H9 (cell line): ENCODE data around the gene SLC6A19. TPM values are rescaled to one million over a fixed set of nuclear protein-coding genes. Genes with fewer than 3 reads are reported as not detected.
A peak's percentile ranks its signal among the peaks of the same experiment; 100 is the strongest.

Experiments used
- DNase-seq: peaks from one replicate; pipeline ENCODE4 v3.0.0-alpha.2; 2017
- H2AFZ ChIP-seq: one replicate; pipeline ENCODE4 v1.6.1; 2013; ENCODE audit warnings: mild to moderate bottlenecking, low read length, control low read depth, moderate library complexity
- H2AK5ac ChIP-seq: 2 replicates; pipeline ENCODE4 v1.6.1; 2013; ENCODE audit warnings: low read length, control low read depth, mixed read lengths; ENCODE audit not compliant: insufficient read length
- H2BK120ac ChIP-seq: one replicate; pipeline ENCODE4 v1.6.1; 2013; ENCODE audit warnings: low read depth, mild to moderate bottlenecking, low read length, control low read depth, inconsistent platforms; ENCODE audit not compliant: poor library complexity, severe bottlenecking
- H2BK12ac ChIP-seq: 2 replicates; pipeline ENCODE4 v1.6.1; 2013; ENCODE audit warnings: low read length, control low read depth, mixed read lengths, low read depth; ENCODE audit not compliant: insufficient read length
- H2BK15ac ChIP-seq: 2 replicates; pipeline ENCODE4 v1.6.1; 2013; ENCODE audit warnings: low read depth, low read length, control low read depth
- H2BK20ac ChIP-seq: one replicate; pipeline ENCODE4 v1.6.1; 2013; ENCODE audit warnings: low read depth, mild to moderate bottlenecking, low read length, control low read depth, inconsistent platforms; ENCODE audit not compliant: poor library complexity, severe bottlenecking
- H2BK5ac ChIP-seq: 2 replicates; pipeline ENCODE4 v1.6.1; 2013; ENCODE audit warnings: low read length, control low read depth, mixed read lengths; ENCODE audit not compliant: insufficient read length
- H3K14ac ChIP-seq: 2 replicates; pipeline ENCODE4 v1.6.1; 2013; ENCODE audit warnings: low read length, control low read depth; ENCODE audit not compliant: insufficient read depth
- H3K18ac ChIP-seq: 2 replicates; pipeline ENCODE4 v1.6.1; 2013; ENCODE audit warnings: low read depth, mild to moderate bottlenecking, mixed read lengths, low read length, control low read depth; ENCODE audit not compliant: insufficient read length
- H3K23ac ChIP-seq: 2 replicates; pipeline ENCODE4 v1.6.1; 2013; ENCODE audit warnings: low read length, control low read depth, mixed read lengths, low read depth; ENCODE audit not compliant: insufficient read length
- H3K23me2 ChIP-seq: 2 replicates; pipeline ENCODE4 v1.6.1; 2013; ENCODE audit warnings: low read depth, mild to moderate bottlenecking, mixed read lengths, low read length, control low read depth; ENCODE audit not compliant: insufficient read length, poor library complexity, severe bottlenecking
- H3K27ac ChIP-seq: 2 replicates; pipeline ENCODE4 v1.5.1; 2013; ENCODE audit warnings: low read length, control low read depth, mixed read lengths, low read depth; ENCODE audit not compliant: insufficient read length
- H3K27me3 ChIP-seq: 2 replicates; pipeline ENCODE4 v1.6.1; 2013; ENCODE audit warnings: low read length, control low read depth, inconsistent platforms; ENCODE audit not compliant: insufficient read depth
- H3K4ac ChIP-seq: 2 replicates; pipeline ENCODE4 v1.6.1; 2013; ENCODE audit warnings: low read depth, mild to moderate bottlenecking, control low read depth, inconsistent platforms, low read length, moderate library complexity
- H3K4me1 ChIP-seq: 2 replicates; pipeline ENCODE4 v1.6.1; 2013; ENCODE audit warnings: low read length, control low read depth, inconsistent platforms; ENCODE audit not compliant: insufficient read depth
- H3K4me2 ChIP-seq: 2 replicates; pipeline ENCODE4 v1.6.1; 2013; ENCODE audit warnings: low read length, control low read depth, mixed read lengths; ENCODE audit not compliant: insufficient read length, insufficient read depth
- H3K56ac ChIP-seq: 2 replicates; pipeline ENCODE4 v1.6.1; 2013; ENCODE audit warnings: low read depth, mild to moderate bottlenecking, mixed read lengths, low read length, control low read depth; ENCODE audit not compliant: insufficient read length
- H3K79me1 ChIP-seq: 2 replicates; pipeline ENCODE4 v1.6.1; 2013; ENCODE audit warnings: low read depth, mild to moderate bottlenecking, moderate library complexity, low read length, control low read depth, inconsistent platforms; ENCODE audit not compliant: insufficient read depth, poor library complexity, severe bottlenecking
- H3K79me2 ChIP-seq: 2 replicates; pipeline ENCODE4 v1.6.1; 2013; ENCODE audit warnings: low read length, control low read depth, inconsistent platforms; ENCODE audit not compliant: insufficient read depth
- H3K9ac ChIP-seq: 2 replicates; pipeline ENCODE4 v1.6.1; 2013; ENCODE audit warnings: low read length, control low read depth, mixed read lengths; ENCODE audit not compliant: insufficient read length; ENCODE audit errors: extremely low read depth
- H3K9me3 ChIP-seq: one replicate; pipeline ENCODE4 v1.6.1; 2013; ENCODE audit warnings: low read depth, low read length, inconsistent platforms; ENCODE audit not compliant: control insufficient read depth
- H3T11ph ChIP-seq: one replicate; pipeline ENCODE4 v1.6.1; 2013; ENCODE audit warnings: mild to moderate bottlenecking, low read length, control low read depth, inconsistent platforms
- H4K20me1 ChIP-seq: one replicate; pipeline ENCODE4 v1.6.1; 2013; ENCODE audit not compliant: control insufficient read depth, insufficient read length, insufficient read depth
- H4K5ac ChIP-seq: 2 replicates; pipeline ENCODE4 v1.6.1; 2013; ENCODE audit warnings: low read depth, mild to moderate bottlenecking, mixed read lengths, low read length, control low read depth; ENCODE audit not compliant: insufficient read length
- H4K8ac ChIP-seq: replicated peaks from 2 replicates; pipeline ENCODE4 v1.6.1; 2013; ENCODE audit warnings: low read length, control low read depth, mixed read lengths, low read depth; ENCODE audit not compliant: insufficient read length
- H4K91ac ChIP-seq: 2 replicates; pipeline ENCODE4 v1.6.1; 2013; ENCODE audit warnings: low read depth, mild to moderate bottlenecking, moderate library complexity, mixed read lengths, low read length, control low read depth; ENCODE audit not compliant: insufficient read length
- H3K27ac Mint-ChIP-seq, 3 experiments: 2 replicates in 2 of 3; 3 replicates in 1 of 3; pipeline ENCODE4 v1.8.0; 2020 to 2021; ENCODE audit warnings: mixed read lengths in 3 of 3, mild to moderate bottlenecking in 1 of 3, moderate library complexity in 1 of 3
- H3K27me3 Mint-ChIP-seq: 2 replicates; pipeline ENCODE4 v1.8.0; 2021; ENCODE audit warnings: low read depth, mild to moderate bottlenecking, moderate library complexity, mixed read lengths
- H3K36me3 Mint-ChIP-seq, 3 experiments: 2 replicates in 2 of 3; 3 replicates in 1 of 3; pipeline ENCODE4 v1.8.0; 2020 to 2021; ENCODE audit warnings: low read depth in 3 of 3, mixed read lengths in 3 of 3; ENCODE audit not compliant: insufficient read depth in 1 of 3
- H3K4me1 Mint-ChIP-seq, 2 experiments: 2 replicates each; pipeline ENCODE4 v1.8.0; 2020; ENCODE audit warnings: mixed read lengths in 2 of 2
- H3K4me3 Mint-ChIP-seq, 2 experiments: 2 replicates in 1 of 2; 3 replicates in 1 of 2; pipeline ENCODE4 v1.8.0; 2020 to 2021; ENCODE audit warnings: mild to moderate bottlenecking in 2 of 2, mixed read lengths in 2 of 2, moderate library complexity in 1 of 2
- H3K9me3 Mint-ChIP-seq, 2 experiments: 2 replicates in 1 of 2; 3 replicates in 1 of 2; pipeline ENCODE4 v1.8.0; 2020; ENCODE audit warnings: mild to moderate bottlenecking in 2 of 2, mixed read lengths in 2 of 2, moderate library complexity in 1 of 2
- CTCF ChIP-seq: fragments of 200-600 bp; sonication (generic); conservative IDR thresholded peaks from 3 replicates; pipeline ENCODE4 v1.8.0; 2021; ENCODE audit warnings: antibody characterized with exemption, mild to moderate bottlenecking
- WGBS: extraction: QIAGEN DNeasy Blood & Tissue Kit; methylation state at CpG from one replicate; pipeline ENCODE4 v1.1.7; 2013; ENCODE audit warnings: missing lambda C conversion rate, low lambda C conversion rate, mixed read lengths; ENCODE audit not compliant: insufficient read length; ENCODE audit errors: extremely low coverage; 5-methylcytosine and 5-hydroxymethylcytosine counted together
- total RNA-seq: library from RNA; stranded (reverse); gene quantifications from 2 replicates; pipeline ENCODE4 v1.2.1, GENCODE V29; 2021

Gene SLC6A19
- total RNA-seq, 1 experiment from 2014 or later, result not detected

DNA sequence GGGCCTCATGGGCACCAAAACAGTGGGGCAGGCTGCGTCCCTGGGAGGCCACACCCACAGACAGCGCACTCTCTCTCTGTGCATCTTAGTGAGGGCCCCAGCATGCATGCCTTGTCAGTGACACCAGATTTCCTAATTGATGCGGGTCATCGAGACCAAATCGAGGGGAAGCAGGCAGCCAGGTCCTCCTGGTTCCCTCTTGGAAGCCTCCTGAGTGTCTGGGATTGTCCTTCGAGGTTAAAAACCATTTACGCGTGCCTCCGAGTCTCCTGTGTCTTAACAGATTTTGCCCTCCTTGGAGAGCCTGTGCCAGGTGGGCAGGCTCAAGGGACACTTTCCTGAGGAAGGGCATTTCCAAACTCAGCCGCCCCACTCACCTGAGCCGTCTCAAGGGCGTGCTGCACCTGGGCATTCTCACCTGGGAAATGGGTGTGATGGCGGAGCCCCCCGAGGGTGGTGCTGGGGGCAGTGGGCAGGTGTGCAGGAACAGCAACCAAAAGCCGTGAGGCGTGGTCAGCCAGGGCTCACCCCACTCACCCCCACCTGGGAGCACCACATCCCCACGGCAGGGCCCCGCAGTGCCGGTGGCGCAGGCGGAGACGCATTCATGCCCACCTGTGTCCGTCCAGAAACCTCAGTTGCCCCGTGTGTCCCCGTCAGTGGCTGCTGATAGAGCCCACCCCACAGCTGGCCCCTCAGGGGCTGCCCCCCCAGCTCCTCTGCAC is 2.7 kb downstream of the SLC6A19 start:
- peaks cover 9 to 16% of the 10 kb centered on the region in 2 experiments for H3K4me1 Mint-ChIP-seq
- Histone ChIP-seq H3T11ph (no peak overlapping the region), H3K27ac (no peak overlapping the region), H4K5ac (no peak overlapping the region), H3K4me1 (no peaks in the 10 kb centered on the region), H3K23ac (no peak overlapping the region), H4K91ac (no peak overlapping the region), H3K56ac (no peak overlapping the region), H3K18ac (no peak overlapping the region), H3K4ac (no peak overlapping the region), H3K9ac (no peak overlapping the region), H3K79me2 (no peaks in the 10 kb centered on the region), H3K23me2 (no peaks in the 10 kb centered on the region), H2AK5ac (no peak overlapping the region), H2BK5ac (no peak overlapping the region), H2BK12ac (no peak overlapping the region), H3K9me3 (no peaks in the 10 kb centered on the region), H4K20me1 (no peaks in the 10 kb centered on the region), H3K14ac (peak overlapping the region; percentile 27; the same call in 1 of the 2 replicates), H3K27me3 (no peaks in the 10 kb centered on the region), H4K8ac (no peak overlapping the region), H2BK120ac (no peak overlapping the region), H2AFZ (no peak overlapping the region), H3K79me1 (no peaks in the 10 kb centered on the region), H3K4me2 (no peak overlapping the region), H2BK20ac (no peak overlapping the region), H2BK15ac (no peak overlapping the region)
- WGBS, result no CpG with 5 or more reads among the region's 25 CpGs
- peaks cover 6% of the 10 kb centered on the region for H3K27me3 Mint-ChIP-seq
- no peaks in the 10 kb centered on the region for H3K9me3 Mint-ChIP-seq
- H3K27ac Mint-ChIP-seq, result no peak overlapping the region
- H3K4me3 Mint-ChIP-seq, result no peak overlapping the region
- H3K36me3 Mint-ChIP-seq, result no peaks in the 10 kb centered on the region
- no peak for TF ChIP-seq CTCF
- DNase-seq, result no peak
